Right lobe of liver (tissue), 4 donors: Measurements from ENCODE around the gene USP6NL.

ENCODE experiments used
- CTCF ChIP-seq, 4 donors: fragments of 200-600 bp in 3 of 4; fragments of 450-650 bp in 1 of 4; IDR thresholded peaks; one replicate each; pipeline versions ENCODE4 v1.5.1 to v1.8.0; 2016 to 2022; ENCODE audit warnings: antibody characterized with exemption in 4 of 4, mild to moderate bottlenecking in 2 of 4
- POLR2A ChIP-seq: fragments of 450-650 bp; IDR thresholded peaks from one replicate; pipeline ENCODE4 v1.6.1; 2017; ENCODE audit warnings: antibody characterized with exemption, mild to moderate bottlenecking
- donor health status: DM: no; HTN: no; CAD: no.
- donor health status: DM: no; HTN: no; CAD: no.
- donor health status: DM: no; HTN: yes; CAD: no.

- no peak for TF ChIP-seq CTCF (IDR thresholded peaks at IDR 0.05)
- no peak for TF ChIP-seq POLR2A
Measured at GRCh38 chr10:11435581-11435981, 175.9 kb downstream of the USP6NL start.
